ENCODE measurements around the gene RPS6KA6. TPM values are rescaled to one million over a fixed set of nuclear protein-coding genes. Genes with fewer than 3 reads are reported as not detected.

Gene RPS6KA6
- total and polyA plus RNA-seq, 2 experiments from 2014 or later, result 2.4 to 9.3 TPM

GRCh38 chrX:84168095-84168494, 19.9 kb downstream of the RPS6KA6 start:
- no peak overlapping the region for H3K4me3 ChIP-seq
- 55% methylated on average over 2 of the region's 2 CpGs for WGBS (ENCODE audit: low lambda C conversion rate, missing lambda C conversion rate)
- no peak overlapping the region for H3K4me2 ChIP-seq
- H3K27me3 ChIP-seq, result no peaks in the 10 kb centered on the region
- TF ChIP-seq CTCF (IDR thresholded peaks at IDR 0.05; ENCODE audit: poor library complexity), result no peak
- no peaks in the 10 kb centered on the region for H3K9me3 ChIP-seq (ENCODE audit: low read depth)
- no peaks in the 10 kb centered on the region for H3K9me2 ChIP-seq (replicated peaks; ENCODE audit: insufficient read depth)
- H3K4me1 ChIP-seq (ENCODE audit: insufficient read depth), result no peaks in the 10 kb centered on the region
- no peak overlapping the region for H3K27ac ChIP-seq
- H3K79me2 ChIP-seq, result peaks cover 16% of the 10 kb centered on the region
- no peaks in the 10 kb centered on the region for H4K20me1 ChIP-seq (ENCODE audit: insufficient read depth, poor library complexity, severe bottlenecking)
- no peaks in the 10 kb centered on the region for H3K36me3 ChIP-seq (replicated peaks; ENCODE audit: insufficient read depth, low read depth)
- no peak for DNase-seq (ENCODE audit: low spot score)
- no peak overlapping the region for H2AFZ ChIP-seq

GRCh38 chrX:84165711-84166110, 22.3 kb downstream of the RPS6KA6 start:
- TF ChIP-seq EZH2 (IDR thresholded peaks at IDR 0.05; ENCODE audit: borderline replicate concordance) (no peak), EZH2phosphoT487 (IDR thresholded peaks at IDR 0.05; ENCODE audit: low read depth, severe bottlenecking, unreplicated experiment) (no peak), CTCF (IDR thresholded peaks at IDR 0.05; ENCODE audit: poor library complexity) (no peak)
- H3K27ac ChIP-seq, result no peak overlapping the region
- no peaks in the 10 kb centered on the region for H3K9me2 ChIP-seq (replicated peaks; ENCODE audit: insufficient read depth)
- no peak overlapping the region for H3K4me3 ChIP-seq
- no peaks in the 10 kb centered on the region for H3K27me3 ChIP-seq
- H2AFZ ChIP-seq, result no peak overlapping the region
- no peak for DNase-seq (ENCODE audit: low spot score)
- WGBS (ENCODE audit: low lambda C conversion rate, missing lambda C conversion rate), result 69% methylated on average over 1 of the region's 1 CpG
- no peaks in the 10 kb centered on the region for H3K36me3 ChIP-seq (replicated peaks; ENCODE audit: insufficient read depth, low read depth)
- no peaks in the 10 kb centered on the region for H3K9me3 ChIP-seq (ENCODE audit: low read depth)
- no peaks in the 10 kb centered on the region for H4K20me1 ChIP-seq (ENCODE audit: insufficient read depth, poor library complexity, severe bottlenecking)
- peaks cover 16% of the 10 kb centered on the region for H3K79me2 ChIP-seq
- H3K4me2 ChIP-seq, result peak overlapping the region; percentile 49
- H3K4me1 ChIP-seq (ENCODE audit: insufficient read depth), result no peaks in the 10 kb centered on the region

- Histone ChIP-seq H4K20me1 (ENCODE audit: insufficient read depth, poor library complexity, severe bottlenecking) (no peaks in the 10 kb centered on the region), H3K79me2 (peaks cover 13% of the 10 kb centered on the region), H2AFZ (no peak overlapping the region), H3K4me3 (no peak overlapping the region), H3K4me2 (no peak overlapping the region), H3K4me1 (ENCODE audit: insufficient read depth) (no peaks in the 10 kb centered on the region), H3K9me3 (ENCODE audit: low read depth) (no peaks in the 10 kb centered on the region), H3K27me3 (no peaks in the 10 kb centered on the region), H3K9me2 (replicated peaks; ENCODE audit: insufficient read depth) (no peaks in the 10 kb centered on the region), H3K36me3 (replicated peaks; ENCODE audit: insufficient read depth, low read depth) (no peaks in the 10 kb centered on the region), H3K27ac (no peak overlapping the region)
- no peak for TF ChIP-seq EZH2phosphoT487 (IDR thresholded peaks at IDR 0.05; ENCODE audit: low read depth, severe bottlenecking, unreplicated experiment)
- TF ChIP-seq EZH2 (IDR thresholded peaks at IDR 0.05; ENCODE audit: borderline replicate concordance), result no peak
- no peak for TF ChIP-seq CTCF (IDR thresholded peaks at IDR 0.05; ENCODE audit: poor library complexity)
- DNase-seq (ENCODE audit: low spot score), result no peak
Observed at GRCh38 chrX:84162401-84162800, 25.6 kb downstream of the RPS6KA6 start.

GRCh38 chrX:84161641-84162040, 26.4 kb downstream of the RPS6KA6 start:
- H3K9me2 ChIP-seq (replicated peaks; ENCODE audit: insufficient read depth), result no peaks in the 10 kb centered on the region
- no peaks in the 10 kb centered on the region for H3K9me3 ChIP-seq (ENCODE audit: low read depth)

More at GRCh38 chrX:84161641-84162040, 26.4 kb downstream of the RPS6KA6 start:
- H2AFZ ChIP-seq, result no peak overlapping the region
- no peaks in the 10 kb centered on the region for H3K27me3 ChIP-seq
- H4K20me1 ChIP-seq (ENCODE audit: insufficient read depth, poor library complexity, severe bottlenecking), result no peaks in the 10 kb centered on the region
- DNase-seq (ENCODE audit: low spot score), result no peak
- H3K4me1 ChIP-seq (ENCODE audit: insufficient read depth), result no peaks in the 10 kb centered on the region
- H3K79me2 ChIP-seq, result peaks cover 8% of the 10 kb centered on the region
- H3K27ac ChIP-seq, result no peak overlapping the region
- no peak for TF ChIP-seq CTCF (IDR thresholded peaks at IDR 0.05; ENCODE audit: poor library complexity)
- TF ChIP-seq EZH2phosphoT487 (IDR thresholded peaks at IDR 0.05; ENCODE audit: low read depth, severe bottlenecking, unreplicated experiment), result no peak
- TF ChIP-seq EZH2 (IDR thresholded peaks at IDR 0.05; ENCODE audit: borderline replicate concordance), result no peak
- H3K36me3 ChIP-seq (replicated peaks; ENCODE audit: insufficient read depth, low read depth), result no peaks in the 10 kb centered on the region
- no peak overlapping the region for H3K4me2 ChIP-seq
- H3K4me3 ChIP-seq, result no peak overlapping the region

All from hepatocyte (in vitro differentiated cells).